ENCODE results near the gene PAX4. TPM values are rescaled to one million over a fixed set of nuclear protein-coding genes. Genes with fewer than 3 reads are reported as not detected.

Gene PAX4
- total and polyA plus RNA-seq, 9 of the 15 experiments (the other 6 are each of a cell fraction or from before 2014, with no cell fraction given) = not detected

DNA sequence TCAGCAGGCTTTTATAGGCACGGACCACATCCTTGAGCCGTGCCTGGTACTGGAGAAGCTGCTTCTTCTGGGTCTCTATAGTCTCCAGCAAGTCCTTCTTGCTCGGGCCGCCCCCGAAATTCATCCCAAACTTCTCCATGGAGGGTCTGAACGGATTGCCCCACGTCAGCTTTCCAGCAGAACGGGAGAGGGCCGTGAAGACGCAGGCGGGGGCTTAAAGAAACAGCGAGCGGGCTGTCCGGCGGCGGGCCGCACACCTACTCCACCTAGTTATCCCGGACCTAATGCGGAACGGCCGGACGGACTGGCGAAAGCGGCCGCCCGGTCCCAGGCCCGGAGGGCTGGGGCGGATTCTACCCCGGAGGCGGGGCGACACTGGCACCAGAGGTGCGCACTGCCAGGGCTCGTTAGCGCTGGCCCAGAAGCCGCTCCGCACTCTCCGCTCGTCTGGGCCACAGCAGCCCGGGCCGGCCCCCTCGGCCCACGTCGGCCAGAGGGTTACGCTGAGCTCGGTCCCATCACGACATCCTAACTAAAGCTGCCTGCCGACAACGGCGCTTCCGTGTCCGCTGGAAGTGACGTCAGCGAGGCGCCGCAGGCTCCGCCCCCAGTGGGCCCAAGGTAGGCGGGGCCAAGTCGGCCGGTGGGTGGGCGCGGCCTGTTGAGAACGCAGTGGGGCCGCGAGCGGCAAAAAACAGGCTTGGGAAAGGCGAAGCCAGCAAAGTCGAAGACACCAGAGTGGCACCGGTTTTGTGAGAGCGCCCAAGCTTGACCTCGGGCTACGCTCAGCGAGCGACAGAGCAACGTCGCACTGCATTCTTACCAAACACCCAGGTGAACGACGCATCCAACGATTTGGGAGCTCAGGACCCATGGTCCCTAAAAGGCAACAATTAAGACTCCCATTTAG, 32.6 kb downstream of the PAX4 start, which contains the start of gene GCC1 (continued):
- TF ChIP-seq, protein P1, sequence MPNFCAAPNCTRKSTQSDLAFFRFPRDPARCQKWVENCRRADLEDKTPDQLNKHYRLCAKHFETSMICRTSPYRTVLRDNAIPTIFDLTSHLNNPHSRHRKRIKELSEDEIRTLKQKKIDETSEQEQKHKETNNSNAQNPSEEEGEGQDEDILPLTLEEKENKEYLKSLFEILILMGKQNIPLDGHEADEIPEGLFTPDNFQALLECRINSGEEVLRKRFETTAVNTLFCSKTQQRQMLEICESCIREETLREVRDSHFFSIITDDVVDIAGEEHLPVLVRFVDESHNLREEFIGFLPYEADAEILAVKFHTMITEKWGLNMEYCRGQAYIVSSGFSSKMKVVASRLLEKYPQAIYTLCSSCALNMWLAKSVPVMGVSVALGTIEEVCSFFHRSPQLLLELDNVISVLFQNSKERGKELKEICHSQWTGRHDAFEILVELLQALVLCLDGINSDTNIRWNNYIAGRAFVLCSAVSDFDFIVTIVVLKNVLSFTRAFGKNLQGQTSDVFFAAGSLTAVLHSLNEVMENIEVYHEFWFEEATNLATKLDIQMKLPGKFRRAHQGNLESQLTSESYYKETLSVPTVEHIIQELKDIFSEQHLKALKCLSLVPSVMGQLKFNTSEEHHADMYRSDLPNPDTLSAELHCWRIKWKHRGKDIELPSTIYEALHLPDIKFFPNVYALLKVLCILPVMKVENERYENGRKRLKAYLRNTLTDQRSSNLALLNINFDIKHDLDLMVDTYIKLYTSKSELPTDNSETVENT (CRISPR knock-in tag; IDR thresholded peaks at IDR 0.05) = peak; percentile 56; the same call in 1 of the 2 replicates
- TF ChIP-seq, protein P2, sequence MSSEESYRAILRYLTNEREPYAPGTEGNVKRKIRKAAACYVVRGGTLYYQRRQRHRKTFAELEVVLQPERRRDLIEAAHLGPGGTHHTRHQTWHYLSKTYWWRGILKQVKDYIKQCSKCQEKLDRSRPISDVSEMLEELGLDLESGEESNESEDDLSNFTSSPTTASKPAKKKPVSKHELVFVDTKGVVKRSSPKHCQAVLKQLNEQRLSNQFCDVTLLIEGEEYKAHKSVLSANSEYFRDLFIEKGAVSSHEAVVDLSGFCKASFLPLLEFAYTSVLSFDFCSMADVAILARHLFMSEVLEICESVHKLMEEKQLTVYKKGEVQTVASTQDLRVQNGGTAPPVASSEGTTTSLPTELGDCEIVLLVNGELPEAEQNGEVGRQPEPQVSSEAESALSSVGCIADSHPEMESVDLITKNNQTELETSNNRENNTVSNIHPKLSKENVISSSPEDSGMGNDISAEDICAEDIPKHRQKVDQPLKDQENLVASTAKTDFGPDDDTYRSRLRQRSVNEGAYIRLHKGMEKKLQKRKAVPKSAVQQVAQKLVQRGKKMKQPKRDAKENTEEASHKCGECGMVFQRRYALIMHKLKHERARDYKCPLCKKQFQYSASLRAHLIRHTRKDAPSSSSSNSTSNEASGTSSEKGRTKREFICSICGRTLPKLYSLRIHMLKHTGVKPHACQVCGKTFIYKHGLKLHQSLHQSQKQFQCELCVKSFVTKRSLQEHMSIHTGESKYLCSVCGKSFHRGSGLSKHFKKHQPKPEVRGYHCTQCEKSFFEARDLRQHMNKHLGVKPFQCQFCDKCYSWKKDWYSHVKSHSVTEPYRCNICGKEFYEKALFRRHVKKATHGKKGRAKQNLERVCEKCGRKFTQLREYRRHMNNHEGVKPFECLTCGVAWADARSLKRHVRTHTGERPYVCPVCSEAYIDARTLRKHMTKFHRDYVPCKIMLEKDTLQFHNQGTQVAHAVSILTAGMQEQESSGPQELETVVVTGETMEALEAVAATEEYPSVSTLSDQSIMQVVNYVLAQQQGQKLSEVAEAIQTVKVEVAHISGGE (CRISPR knock-in tag; IDR thresholded peaks at IDR 0.05) = peak in 2 of 3 experiments; percentile 85 to 97; a peak in 5 of 6 replicates
- TF ChIP-seq, protein P3, sequence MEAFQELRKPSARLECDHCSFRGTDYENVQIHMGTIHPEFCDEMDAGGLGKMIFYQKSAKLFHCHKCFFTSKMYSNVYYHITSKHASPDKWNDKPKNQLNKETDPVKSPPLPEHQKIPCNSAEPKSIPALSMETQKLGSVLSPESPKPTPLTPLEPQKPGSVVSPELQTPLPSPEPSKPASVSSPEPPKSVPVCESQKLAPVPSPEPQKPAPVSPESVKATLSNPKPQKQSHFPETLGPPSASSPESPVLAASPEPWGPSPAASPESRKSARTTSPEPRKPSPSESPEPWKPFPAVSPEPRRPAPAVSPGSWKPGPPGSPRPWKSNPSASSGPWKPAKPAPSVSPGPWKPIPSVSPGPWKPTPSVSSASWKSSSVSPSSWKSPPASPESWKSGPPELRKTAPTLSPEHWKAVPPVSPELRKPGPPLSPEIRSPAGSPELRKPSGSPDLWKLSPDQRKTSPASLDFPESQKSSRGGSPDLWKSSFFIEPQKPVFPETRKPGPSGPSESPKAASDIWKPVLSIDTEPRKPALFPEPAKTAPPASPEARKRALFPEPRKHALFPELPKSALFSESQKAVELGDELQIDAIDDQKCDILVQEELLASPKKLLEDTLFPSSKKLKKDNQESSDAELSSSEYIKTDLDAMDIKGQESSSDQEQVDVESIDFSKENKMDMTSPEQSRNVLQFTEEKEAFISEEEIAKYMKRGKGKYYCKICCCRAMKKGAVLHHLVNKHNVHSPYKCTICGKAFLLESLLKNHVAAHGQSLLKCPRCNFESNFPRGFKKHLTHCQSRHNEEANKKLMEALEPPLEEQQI (IDR thresholded peaks at IDR 0.05) = no peak
- TF ChIP-seq SAFB (IDR thresholded peaks at IDR 0.05; ENCODE audit: borderline replicate concordance, low read depth, low read length) (no peak), NRF1 (conservative IDR thresholded peaks at IDR 0.05 in 1 of 2, IDR thresholded peaks at IDR 0.05 in 1 of 2) (peak; percentile 66 to 72), IRF2 (CRISPR knock-in tag; IDR thresholded peaks at IDR 0.05) (no peak), FIP1L1 (IDR thresholded peaks at IDR 0.05; ENCODE audit: low read depth, low read length, poor library complexity, severe bottlenecking) (peak; percentile 79), ZNF274 (IDR thresholded peaks at IDR 0.05; ENCODE audit: borderline replicate concordance, low read depth, low read length) (no peak), ETV6 (IDR thresholded peaks at IDR 0.05; ENCODE audit: borderline replicate concordance in 1 of 2, low read depth in 2 of 2, low read length in 1 of 2) (no peak), ETV6 (CRISPR knock-in tag; IDR thresholded peaks at IDR 0.05; ENCODE audit: borderline replicate concordance) (no peak), ZNF76 (CRISPR knock-in tag; IDR thresholded peaks at IDR 0.05; ENCODE audit: borderline replicate concordance) (no peak; the same call in 1 of the 2 replicates)
- TF ChIP-seq, protein P4, sequence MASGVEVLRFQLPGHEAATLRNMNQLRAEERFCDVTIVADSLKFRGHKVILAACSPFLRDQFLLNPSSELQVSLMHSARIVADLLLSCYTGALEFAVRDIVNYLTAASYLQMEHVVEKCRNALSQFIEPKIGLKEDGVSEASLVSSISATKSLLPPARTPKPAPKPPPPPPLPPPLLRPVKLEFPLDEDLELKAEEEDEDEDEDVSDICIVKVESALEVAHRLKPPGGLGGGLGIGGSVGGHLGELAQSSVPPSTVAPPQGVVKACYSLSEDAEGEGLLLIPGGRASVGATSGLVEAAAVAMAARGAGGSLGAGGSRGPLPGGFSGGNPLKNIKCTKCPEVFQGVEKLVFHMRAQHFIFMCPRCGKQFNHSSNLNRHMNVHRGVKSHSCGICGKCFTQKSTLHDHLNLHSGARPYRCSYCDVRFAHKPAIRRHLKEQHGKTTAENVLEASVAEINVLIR (CRISPR knock-in tag; IDR thresholded peaks at IDR 0.05) = peak; percentile 94
- TF ChIP-seq, protein P5, sequence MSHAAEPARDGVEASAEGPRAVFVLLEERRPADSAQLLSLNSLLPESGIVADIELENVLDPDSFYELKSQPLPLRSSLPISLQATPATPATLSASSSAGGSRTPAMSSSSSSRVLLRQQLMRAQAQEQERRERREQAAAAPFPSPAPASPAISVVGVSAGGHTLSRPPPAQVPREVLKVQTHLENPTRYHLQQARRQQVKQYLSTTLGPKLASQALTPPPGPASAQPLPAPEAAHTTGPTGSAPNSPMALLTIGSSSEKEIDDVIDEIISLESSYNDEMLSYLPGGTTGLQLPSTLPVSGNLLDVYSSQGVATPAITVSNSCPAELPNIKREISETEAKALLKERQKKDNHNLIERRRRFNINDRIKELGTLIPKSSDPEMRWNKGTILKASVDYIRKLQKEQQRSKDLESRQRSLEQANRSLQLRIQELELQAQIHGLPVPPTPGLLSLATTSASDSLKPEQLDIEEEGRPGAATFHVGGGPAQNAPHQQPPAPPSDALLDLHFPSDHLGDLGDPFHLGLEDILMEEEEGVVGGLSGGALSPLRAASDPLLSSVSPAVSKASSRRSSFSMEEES (CRISPR knock-in tag; IDR thresholded peaks at IDR 0.05) = no peak

All from K562 (cell line).